ENCODE measurements around the gene FRMD4B. TPM values are rescaled to one million over a fixed set of nuclear protein-coding genes. Genes with fewer than 3 reads are reported as not detected.

Gene FRMD4B
- total and polyA plus RNA-seq, 2 donors (not counting 3 experiments of a cell fraction or from before 2014, with no cell fraction given): 66.4 to 89.7 TPM

DNA sequence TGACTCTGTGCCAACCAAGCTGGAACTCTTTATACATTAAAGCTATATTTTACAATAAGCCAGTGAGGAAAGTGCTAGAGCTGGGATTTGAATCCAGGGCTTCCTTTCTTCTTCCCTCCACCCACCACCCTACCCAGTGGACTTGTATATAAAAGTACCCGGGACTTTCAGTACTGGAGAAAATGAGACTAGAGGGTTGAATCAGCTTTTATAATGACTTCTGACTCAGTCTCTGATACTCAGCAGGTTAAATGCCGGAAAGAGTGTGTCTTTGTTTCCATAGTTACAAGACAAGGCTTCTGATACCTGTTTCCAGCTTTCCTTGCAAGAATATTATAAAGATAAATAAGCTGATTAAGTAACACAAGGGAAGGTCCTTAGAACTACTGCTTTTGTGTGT lies 80.9 kb downstream of the FRMD4B start:
- dilution Hi-C loops (cut with MboI; ENCODE audit: extremely low pct_ligation_motif_present, low sequenced_read_pairs) (no loop called here), intact Hi-C loops (cut with micrococcal nuclease) (loop anchor here (5.0 kb wide), 1 partner anchor 63 kb away; no protein-coding TSS in a partner anchor)
- Histone ChIP-seq H3K4me2 (ENCODE audit: insufficient read depth, low read length) (no peak overlapping the region), H3K9me3 (replicated peaks; ENCODE audit: control insufficient read depth, insufficient read depth, low read length) (no peaks in the 10 kb centered on the region), H3K4me3 (replicated peaks in 1 of 3; ENCODE audit: insufficient read depth in 1 of 3, low read depth in 1 of 3, low read length in 3 of 3) (no peak overlapping the region), H3K9ac (replicated peaks; ENCODE audit: extremely low read depth, insufficient read depth, low read length) (peak overlapping the region; percentile 0), H2AFZ (ENCODE audit: low read depth, low read length) (no peak overlapping the region), H3K36me3 (ENCODE audit: control insufficient read depth in 2 of 2, extremely low read depth in 1 of 2, insufficient read depth in 2 of 2, low read length in 2 of 2) (peaks cover 5 to 11% of the 10 kb centered on the region in 2 experiments), H3K27me3 (ENCODE audit: control insufficient read depth in 2 of 2, insufficient read depth in 2 of 2, low read length in 2 of 2) (no peaks in the 10 kb centered on the region), H3K4me1 (ENCODE audit: control insufficient read depth, extremely low read depth, insufficient read depth, low read length) (peaks cover 17% of the 10 kb centered on the region), H3K9me1 (replicated peaks; ENCODE audit: control insufficient read depth, extremely low read depth, insufficient read depth, low read length) (no peaks in the 10 kb centered on the region), H4K20me1 (replicated peaks; ENCODE audit: control insufficient read depth, extremely low read depth, insufficient read depth, low read length) (no peaks in the 10 kb centered on the region), H3K79me2 (ENCODE audit: control insufficient read depth, insufficient read depth, low read length) (no peaks in the 10 kb centered on the region), H3K27ac (ENCODE audit: insufficient read depth, low read depth, low read length) (peak overlapping the region; percentile 46)
- TF ChIP-seq POLR2AphosphoS5 (IDR thresholded peaks at IDR 0.05; ENCODE audit: insufficient read depth, low read depth, low read length) (no peak), EZH2 (IDR thresholded peaks at IDR 0.05; ENCODE audit: borderline replicate concordance, low read depth, low read length, severe bottlenecking) (no peak), MYC (IDR thresholded peaks at IDR 0.05; ENCODE audit: low read depth, low read length) (no peak), FOS (IDR thresholded peaks at IDR 0.05; ENCODE audit: borderline replicate concordance, insufficient read depth, low read length) (peak; percentile 36), POLR2A (IDR thresholded peaks at IDR 0.05; ENCODE audit: low read depth, low read length) (no peak), GATA2 (IDR thresholded peaks at IDR 0.05; ENCODE audit: insufficient read depth, insufficient read length, low read depth, low read length) (no peak), JUN (IDR thresholded peaks at IDR 0.05; ENCODE audit: borderline replicate concordance, insufficient read depth, insufficient read length, low read depth) (peak; percentile 18)
- TF ChIP-seq, protein P1, sequence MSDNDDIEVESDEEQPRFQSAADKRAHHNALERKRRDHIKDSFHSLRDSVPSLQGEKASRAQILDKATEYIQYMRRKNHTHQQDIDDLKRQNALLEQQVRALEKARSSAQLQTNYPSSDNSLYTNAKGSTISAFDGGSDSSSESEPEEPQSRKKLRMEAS (IDR thresholded peaks at IDR 0.05; ENCODE audit: insufficient read depth, insufficient read length): no peak
- TF ChIP-seq, protein P2, sequence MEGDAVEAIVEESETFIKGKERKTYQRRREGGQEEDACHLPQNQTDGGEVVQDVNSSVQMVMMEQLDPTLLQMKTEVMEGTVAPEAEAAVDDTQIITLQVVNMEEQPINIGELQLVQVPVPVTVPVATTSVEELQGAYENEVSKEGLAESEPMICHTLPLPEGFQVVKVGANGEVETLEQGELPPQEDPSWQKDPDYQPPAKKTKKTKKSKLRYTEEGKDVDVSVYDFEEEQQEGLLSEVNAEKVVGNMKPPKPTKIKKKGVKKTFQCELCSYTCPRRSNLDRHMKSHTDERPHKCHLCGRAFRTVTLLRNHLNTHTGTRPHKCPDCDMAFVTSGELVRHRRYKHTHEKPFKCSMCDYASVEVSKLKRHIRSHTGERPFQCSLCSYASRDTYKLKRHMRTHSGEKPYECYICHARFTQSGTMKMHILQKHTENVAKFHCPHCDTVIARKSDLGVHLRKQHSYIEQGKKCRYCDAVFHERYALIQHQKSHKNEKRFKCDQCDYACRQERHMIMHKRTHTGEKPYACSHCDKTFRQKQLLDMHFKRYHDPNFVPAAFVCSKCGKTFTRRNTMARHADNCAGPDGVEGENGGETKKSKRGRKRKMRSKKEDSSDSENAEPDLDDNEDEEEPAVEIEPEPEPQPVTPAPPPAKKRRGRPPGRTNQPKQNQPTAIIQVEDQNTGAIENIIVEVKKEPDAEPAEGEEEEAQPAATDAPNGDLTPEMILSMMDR (IDR thresholded peaks at IDR 0.05; ENCODE audit: extremely low read depth in 1 of 2, insufficient read depth in 1 of 2, low read depth in 1 of 2, low read length in 2 of 2): no peak
- DNase-seq (ENCODE audit: low read depth, low spot score) (peak; percentile 53), FAIRE-seq (peak; percentile 47)
- BruUV-seq (replicated peaks): no TSS peak
- ChIA-PET CTCF (interaction anchor here (0.6 to 8.7 kb wide), 25 partner anchors 9 to 364 kb away, joined by 3 to 230 read pairs (median 4); partner anchors contain the start of genes FRMD4B and LMOD3), POLR2A (no interaction called here)

Data from endothelial cell of umbilical vein (primary cell).